Activated CD8-positive, alpha-beta T cell treated with anti-CD3 and anti-CD28 coated beads for 36 hours (primary cell): ENCODE data around the gene GRAMD4. TPM values are rescaled to one million over a fixed set of nuclear protein-coding genes. Genes with fewer than 3 reads are reported as not detected.

Experiments used
- ATAC-seq: fragments of 200-7000 bp; cut with Tn5 transposase; one replicate; pipeline ENCODE4 v1.10.0; 2021; ENCODE audit warnings: mild to moderate bottlenecking, moderate library complexity
- CTCF ChIA-PET: fragments of 350-600 bp; sonication (Branson Sonifier 250); formaldehyde crosslinking; loops from one replicate; lab custom pipeline; 2021; ENCODE audit warnings: antibody characterized with exemption; lab: Charles Lee
- POLR2A ChIA-PET: fragments of 350-600 bp; sonication (Branson Sonifier 250); formaldehyde crosslinking; loops from one replicate; lab custom pipeline; 2021; ENCODE audit warnings: antibody characterized with exemption; lab: Charles Lee
- DNase-seq: peaks from one replicate; pipeline ENCODE4 v3.0.0-alpha.2; 2020
- H3K27ac Mint-ChIP-seq: one replicate; pipeline ENCODE4 v1.8.0; 2021; ENCODE audit warnings: mild to moderate bottlenecking, mixed read lengths
- H3K27me3 Mint-ChIP-seq: one replicate; pipeline ENCODE4 v1.8.0; 2021; ENCODE audit warnings: mixed read lengths
- H3K36me3 Mint-ChIP-seq: one replicate; pipeline ENCODE4 v1.8.0; 2021; ENCODE audit warnings: low read depth, mixed read lengths
- H3K4me1 Mint-ChIP-seq: one replicate; pipeline ENCODE4 v1.8.0; 2021; ENCODE audit warnings: low read depth, mixed read lengths
- H3K4me3 Mint-ChIP-seq: one replicate; pipeline ENCODE4 v1.8.0; 2021; ENCODE audit warnings: mild to moderate bottlenecking, moderate library complexity, mixed read lengths
- H3K9me3 Mint-ChIP-seq: one replicate; pipeline ENCODE4 v1.8.0; 2021; ENCODE audit warnings: mixed read lengths
- intact Hi-C: fragments of 100-400 bp; cut with micrococcal nuclease; formaldehyde crosslinking; loops from one replicate; pipeline ENCODE4 v1.10.0; 2022
- total RNA-seq, 2 experiments: library from RNA; stranded (reverse); gene quantifications; one replicate each; pipeline ENCODE4 v1.2.3, GENCODE V29; 2021
- TF ChIP-seq, protein P1 (sequence below): fragments of 200-600 bp; IDR thresholded peaks from one replicate; pipeline ENCODE4 v1.8.0; 2022; ENCODE audit warnings: antibody characterized with exemption, mild to moderate bottlenecking

GRAMD4 gene
- total RNA-seq, 2 experiments from 2014 or later = 26.9 to 28.1 TPM

GRCh38 chr22:46675938-46676337 is 55.8 kb downstream of the GRAMD4 start:
- TF ChIP-seq, protein P1, sequence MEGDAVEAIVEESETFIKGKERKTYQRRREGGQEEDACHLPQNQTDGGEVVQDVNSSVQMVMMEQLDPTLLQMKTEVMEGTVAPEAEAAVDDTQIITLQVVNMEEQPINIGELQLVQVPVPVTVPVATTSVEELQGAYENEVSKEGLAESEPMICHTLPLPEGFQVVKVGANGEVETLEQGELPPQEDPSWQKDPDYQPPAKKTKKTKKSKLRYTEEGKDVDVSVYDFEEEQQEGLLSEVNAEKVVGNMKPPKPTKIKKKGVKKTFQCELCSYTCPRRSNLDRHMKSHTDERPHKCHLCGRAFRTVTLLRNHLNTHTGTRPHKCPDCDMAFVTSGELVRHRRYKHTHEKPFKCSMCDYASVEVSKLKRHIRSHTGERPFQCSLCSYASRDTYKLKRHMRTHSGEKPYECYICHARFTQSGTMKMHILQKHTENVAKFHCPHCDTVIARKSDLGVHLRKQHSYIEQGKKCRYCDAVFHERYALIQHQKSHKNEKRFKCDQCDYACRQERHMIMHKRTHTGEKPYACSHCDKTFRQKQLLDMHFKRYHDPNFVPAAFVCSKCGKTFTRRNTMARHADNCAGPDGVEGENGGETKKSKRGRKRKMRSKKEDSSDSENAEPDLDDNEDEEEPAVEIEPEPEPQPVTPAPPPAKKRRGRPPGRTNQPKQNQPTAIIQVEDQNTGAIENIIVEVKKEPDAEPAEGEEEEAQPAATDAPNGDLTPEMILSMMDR = no peak
- POLR2A ChIA-PET = interaction anchor here (1.6 kb wide), 1 partner anchor 87 kb away, joined by 4 read pairs; the partner anchor contains the start of gene TBC1D22A
- Mint-ChIP-seq H3K36me3 (peaks cover 8% of the 10 kb centered on the region), H3K4me3 (peak overlapping the region; percentile 85), H3K27me3 (no peaks in the 10 kb centered on the region), H3K4me1 (peaks cover 44% of the 10 kb centered on the region), H3K27ac (peak overlapping the region; percentile 95), H3K9me3 (no peaks in the 10 kb centered on the region)
- no peak for DNase-seq
- intact Hi-C loops = loop anchor here (10.0 kb wide), 1 partner anchor 91 kb away; no protein-coding TSS in a partner anchor
- CTCF ChIA-PET = interaction anchor here (1.0 kb wide), 1 partner anchor 112 kb away, joined by 3 read pairs; no protein-coding TSS in a partner anchor
- ATAC-seq = no peak

DNA sequence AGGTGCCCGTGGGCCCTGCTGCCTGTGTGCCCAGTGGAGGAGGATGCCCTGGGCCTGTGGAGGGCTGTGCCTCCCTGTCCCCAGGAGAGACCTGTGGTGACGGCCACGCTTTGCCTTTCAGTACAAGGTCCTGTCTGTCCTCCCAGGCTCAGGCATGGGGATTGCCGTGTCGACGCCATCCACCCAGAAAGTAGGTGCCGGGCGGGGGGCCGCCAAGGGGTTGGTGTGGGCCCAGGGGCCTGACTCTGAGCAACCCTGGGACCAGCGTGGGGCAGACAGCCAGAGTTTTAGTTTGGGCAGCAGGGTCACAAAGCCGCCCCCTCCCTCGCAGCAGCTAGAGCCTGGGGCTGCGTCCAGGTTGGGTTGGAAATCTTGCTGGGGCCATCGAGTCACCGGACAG is 56.3 kb downstream of the GRAMD4 start:
- CTCF ChIA-PET = no interaction called here

GRCh38 chr22:46676881-46677280 is 56.7 kb downstream of the GRAMD4 start:
- ChIA-PET POLR2A (interaction anchor here (1.3 to 1.6 kb wide), 2 partner anchors 9 to 86 kb away, joined by 3 to 4 read pairs; partner anchors contain the start of gene TBC1D22A), CTCF (no interaction called here)
- H3K36me3 Mint-ChIP-seq = peaks cover 8% of the 10 kb centered on the region
- H3K4me1 Mint-ChIP-seq = peaks cover 44% of the 10 kb centered on the region
- no peak overlapping the region for H3K4me3 Mint-ChIP-seq
- H3K9me3 Mint-ChIP-seq = no peaks in the 10 kb centered on the region
- no peak for ATAC-seq
- intact Hi-C loops = loop anchor here (10.0 kb wide), 1 partner anchor 92 kb away; no protein-coding TSS in a partner anchor
- H3K27me3 Mint-ChIP-seq = no peaks in the 10 kb centered on the region
- TF ChIP-seq, protein P1 = no peak
- H3K27ac Mint-ChIP-seq = peak overlapping the region; percentile 37
- no peak for DNase-seq

More for the DNA sequence above, 56.3 kb downstream of the GRAMD4 start:
- POLR2A ChIA-PET = interaction anchor here (1.6 kb wide), 1 partner anchor 86 kb away, joined by 4 read pairs; the partner anchor contains the start of gene TBC1D22A
- intact Hi-C loops = loop anchor here (10.0 kb wide), 1 partner anchor 92 kb away; no protein-coding TSS in a partner anchor
- H3K27me3 Mint-ChIP-seq = no peaks in the 10 kb centered on the region
- ATAC-seq (no peak), DNase-seq (no peak)
- peak overlapping the region; percentile 95 for H3K27ac Mint-ChIP-seq
- peak overlapping the region; percentile 16 for H3K4me3 Mint-ChIP-seq
- no peaks in the 10 kb centered on the region for H3K9me3 Mint-ChIP-seq
- H3K4me1 Mint-ChIP-seq = peaks cover 44% of the 10 kb centered on the region
- TF ChIP-seq, protein P1 = no peak
- peaks cover 8% of the 10 kb centered on the region for H3K36me3 Mint-ChIP-seq

GRCh38 chr22:46677323-46678002 is 57.3 kb downstream of the GRAMD4 start:
- Mint-ChIP-seq H3K9me3 (no peaks in the 10 kb centered on the region), H3K36me3 (peaks cover 8% of the 10 kb centered on the region), H3K4me3 (no peak overlapping the region), H3K4me1 (peaks cover 44% of the 10 kb centered on the region), H3K27me3 (no peaks in the 10 kb centered on the region), H3K27ac (peak overlapping the region; percentile 61)
- TF ChIP-seq, protein P1 = no peak
- intact Hi-C loops = loop anchor here (10.0 kb wide), 1 partner anchor 93 kb away; no protein-coding TSS in a partner anchor
- ChIA-PET CTCF (interaction anchor here (1.2 to 1.8 kb wide), 2 partner anchors 114 to 126 kb away, joined by 3 to 5 read pairs; no protein-coding TSS in a partner anchor), POLR2A (interaction anchor here (1.3 to 1.6 kb wide), 2 partner anchors 9 to 85 kb away, joined by 3 to 4 read pairs; partner anchors contain the start of gene TBC1D22A)
- DNase-seq = no peak
- no peak for ATAC-seq
